CD14-positive monocyte (primary cell): Measurements from ENCODE around the gene MDH1B. TPM values are rescaled to one million over a fixed set of nuclear protein-coding genes. Genes with fewer than 3 reads are reported as not detected.

Experiments
- DNase-seq, 3 donors: peaks; one replicate each; pipeline ENCODE4 v3.0.0-alpha.2; 2011 to 2022
- H2AFZ ChIP-seq: 2 replicates; pipeline ENCODE4 v1.6.0; 2012; ENCODE audit warnings: mild to moderate bottlenecking, low read depth, low read length, inconsistent platforms; ENCODE audit not compliant: insufficient read depth, poor library complexity, severe bottlenecking
- H3K27ac ChIP-seq, 2 donors: 1 replicate in 1 of 2; 2 replicates in 1 of 2; pipeline ENCODE4 v1.5.1; 2012 to 2013; ENCODE audit warnings: low read length in 2 of 2, control low read depth in 1 of 2, inconsistent platforms in 1 of 2, low read depth in 1 of 2, mild to moderate bottlenecking in 1 of 2
- H3K27me3 ChIP-seq, 2 donors: one replicate each; pipeline versions ENCODE4 v1.6.0 to v1.6.1; 2011 to 2013; ENCODE audit warnings: low read length in 2 of 2; ENCODE audit not compliant: control insufficient read depth in 2 of 2, insufficient read depth in 2 of 2
- H3K36me3 ChIP-seq, 2 donors: replicated peaks in 1 of 2; 1 replicate in 1 of 2; 2 replicates in 1 of 2; pipeline versions ENCODE4 v1.5.1 to v1.6.1; 2012 to 2013; ENCODE audit warnings: low read length in 2 of 2, control low read depth in 1 of 2, inconsistent platforms in 1 of 2, mild to moderate bottlenecking in 1 of 2; ENCODE audit not compliant: insufficient read depth in 2 of 2, control insufficient read depth in 1 of 2
- H3K4me1 ChIP-seq, 2 donors: 1 replicate in 1 of 2; 2 replicates in 1 of 2; pipeline versions ENCODE4 v1.5.1 to v1.6.1; 2012 to 2013; ENCODE audit warnings: low read length in 2 of 2, control low read depth in 1 of 2, inconsistent platforms in 1 of 2, mild to moderate bottlenecking in 1 of 2, moderate library complexity in 1 of 2; ENCODE audit not compliant: insufficient read depth in 2 of 2, control insufficient read depth in 1 of 2
- H3K4me2 ChIP-seq: replicated peaks from 2 replicates; pipeline ENCODE3; 2012; ENCODE audit warnings: low read length, moderate library complexity, mild to moderate bottlenecking; ENCODE audit not compliant: poor library complexity, severe bottlenecking; ENCODE audit errors: extremely low read depth
- H3K4me3 ChIP-seq, 3 experiments: fragments of 200-600 bp in 1 of 3; sonication (generic) in 1 of 3; replicated peaks in 1 of 3; 1 replicate in 2 of 3; 2 replicates in 1 of 3; pipeline ENCODE4 v1.5.1; 2011 to 2013; ENCODE audit warnings: low read length in 3 of 3, mild to moderate bottlenecking in 3 of 3, control low read depth in 2 of 3, low read depth in 2 of 3, inconsistent platforms in 1 of 3, moderate library complexity in 1 of 3
- H3K79me2 ChIP-seq: 2 replicates; pipeline ENCODE4 v1.6.0; 2012; ENCODE audit warnings: mild to moderate bottlenecking, control low read depth, inconsistent platforms, low read length, moderate library complexity; ENCODE audit not compliant: insufficient read depth
- H3K9ac ChIP-seq: 2 replicates; pipeline ENCODE4 v1.6.0; 2017; ENCODE audit warnings: low read length, mild to moderate bottlenecking; ENCODE audit not compliant: insufficient read depth, poor library complexity, severe bottlenecking
- H3K9me3 ChIP-seq, 2 donors: replicated peaks in 1 of 2; 1 replicate in 1 of 2; 2 replicates in 1 of 2; pipeline versions ENCODE4 v1.5.1 to v1.6.1; 2012 to 2013; ENCODE audit warnings: low read length in 2 of 2, control low read depth in 1 of 2; ENCODE audit not compliant: control insufficient read depth in 1 of 2, insufficient read depth in 1 of 2
- H4K20me1 ChIP-seq: 2 replicates; pipeline ENCODE4 v1.6.0; 2012; ENCODE audit warnings: mild to moderate bottlenecking, low read length, control low read depth, moderate library complexity; ENCODE audit not compliant: insufficient read depth
- H3K27ac Mint-ChIP-seq, 7 donors: one replicate each; pipeline ENCODE4 v1.8.0; 2020; ENCODE audit warnings: mild to moderate bottlenecking in 7 of 7, mixed read lengths in 7 of 7, moderate library complexity in 6 of 7, inconsistent platforms in 2 of 7
- H3K27me3 Mint-ChIP-seq, 3 donors: one replicate each; pipeline ENCODE4 v1.8.0; 2021 to 2022; ENCODE audit warnings: low read depth in 3 of 3, mild to moderate bottlenecking in 3 of 3, mixed read lengths in 3 of 3, moderate library complexity in 3 of 3, inconsistent platforms in 1 of 3
- H3K36me3 Mint-ChIP-seq, 2 donors: one replicate each; pipeline ENCODE4 v1.8.0; 2020; ENCODE audit warnings: mixed read lengths in 2 of 2, inconsistent platforms in 1 of 2, mild to moderate bottlenecking in 1 of 2
- H3K4me1 Mint-ChIP-seq: one replicate; pipeline ENCODE4 v1.8.0; 2020; ENCODE audit warnings: mild to moderate bottlenecking, mixed read lengths
- H3K4me3 Mint-ChIP-seq, 2 donors: one replicate each; pipeline ENCODE4 v1.8.0; 2020; ENCODE audit warnings: mild to moderate bottlenecking in 2 of 2, mixed read lengths in 2 of 2, moderate library complexity in 1 of 2
- H3K9me3 Mint-ChIP-seq, 7 donors: one replicate each; pipeline ENCODE4 v1.8.0; 2020 to 2022; ENCODE audit warnings: mixed read lengths in 7 of 7, mild to moderate bottlenecking in 6 of 7, moderate library complexity in 6 of 7, inconsistent platforms in 2 of 7
- WGBS: methylation state at CpG from one replicate; pipeline ENCODE4 v1.1.5; 2013; ENCODE audit warnings: missing lambda C conversion rate; ENCODE audit not compliant: insufficient coverage; 5-methylcytosine and 5-hydroxymethylcytosine counted together
- intact Hi-C, 2 donors: fragments of 100-400 bp; cut with micrococcal nuclease; formaldehyde crosslinking; loops; one replicate each; pipeline versions ENCODE4 v1.15.0 to v1.15.1; 2023
- polyA plus RNA-seq, 3 donors: library from polyadenylated mRNA; depleted of rRNA in 1 of 3; unstranded in 2 of 3; stranded (reverse) in 1 of 3; fragments of 300-500 nt in 2 of 3; fragments of >200 nt in 1 of 3; fragmentation: Illumina TruSeq in 2 of 3; gene quantifications; 1 replicate in 2 of 3; 2 replicates in 1 of 3; pipeline ENCODE4 v1.2.3, GENCODE V29; 2012 to 2021
- TF ChIP-seq, protein P1 (sequence below): fragments of 200-600 bp; IDR thresholded peaks from one replicate; pipeline ENCODE4 v1.8.0; 2022; ENCODE audit warnings: antibody characterized with exemption, mild to moderate bottlenecking

The MDH1B gene
- polyA plus RNA-seq, 3 donors = not detected

DNA sequence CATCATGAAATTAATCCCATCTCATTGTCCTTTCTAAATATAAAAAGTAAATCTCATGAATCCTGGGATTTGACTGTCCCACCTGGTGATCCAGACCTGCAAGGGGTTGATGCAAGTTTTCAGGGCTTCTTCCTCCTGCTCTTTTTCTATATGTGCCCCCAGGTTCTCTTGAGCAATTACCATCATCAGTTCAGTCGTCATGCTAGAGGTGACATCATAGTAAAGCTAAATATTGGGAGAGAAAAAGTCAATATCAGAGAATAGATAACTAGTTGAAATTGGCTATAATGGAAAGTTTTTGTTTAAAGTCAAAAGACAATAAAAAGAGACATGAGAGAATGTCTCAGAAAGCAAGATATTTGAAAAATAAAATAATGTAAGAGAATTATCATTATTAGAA lies 8.3 kb downstream of the MDH1B start:
- Mint-ChIP-seq H3K9me3 (no peaks in the 10 kb centered on the region), H3K4me1 (no peaks in the 10 kb centered on the region), H3K36me3 (no peaks in the 10 kb centered on the region), H3K27me3 (peaks cover 0 to 2% (median 2%) of the 10 kb centered on the region in 3 donors), H3K4me3 (no peak overlapping the region), H3K27ac (no peak overlapping the region)
- no peak overlapping the region for H3K9ac ChIP-seq
- H2AFZ ChIP-seq = no peak overlapping the region
- H3K27me3 ChIP-seq = no peaks in the 10 kb centered on the region
- TF ChIP-seq, protein P1, sequence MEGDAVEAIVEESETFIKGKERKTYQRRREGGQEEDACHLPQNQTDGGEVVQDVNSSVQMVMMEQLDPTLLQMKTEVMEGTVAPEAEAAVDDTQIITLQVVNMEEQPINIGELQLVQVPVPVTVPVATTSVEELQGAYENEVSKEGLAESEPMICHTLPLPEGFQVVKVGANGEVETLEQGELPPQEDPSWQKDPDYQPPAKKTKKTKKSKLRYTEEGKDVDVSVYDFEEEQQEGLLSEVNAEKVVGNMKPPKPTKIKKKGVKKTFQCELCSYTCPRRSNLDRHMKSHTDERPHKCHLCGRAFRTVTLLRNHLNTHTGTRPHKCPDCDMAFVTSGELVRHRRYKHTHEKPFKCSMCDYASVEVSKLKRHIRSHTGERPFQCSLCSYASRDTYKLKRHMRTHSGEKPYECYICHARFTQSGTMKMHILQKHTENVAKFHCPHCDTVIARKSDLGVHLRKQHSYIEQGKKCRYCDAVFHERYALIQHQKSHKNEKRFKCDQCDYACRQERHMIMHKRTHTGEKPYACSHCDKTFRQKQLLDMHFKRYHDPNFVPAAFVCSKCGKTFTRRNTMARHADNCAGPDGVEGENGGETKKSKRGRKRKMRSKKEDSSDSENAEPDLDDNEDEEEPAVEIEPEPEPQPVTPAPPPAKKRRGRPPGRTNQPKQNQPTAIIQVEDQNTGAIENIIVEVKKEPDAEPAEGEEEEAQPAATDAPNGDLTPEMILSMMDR = no peak
- no peak overlapping the region for H3K4me3 ChIP-seq
- H3K4me2 ChIP-seq = no peak overlapping the region
- intact Hi-C loops = no loop called here
- no peaks in the 10 kb centered on the region for H4K20me1 ChIP-seq
- no CpG with 5 or more reads among the region's 1 CpG for WGBS
- H3K9me3 ChIP-seq = no peaks in the 10 kb centered on the region
- H3K36me3 ChIP-seq = no peaks in the 10 kb centered on the region
- H3K27ac ChIP-seq = no peak overlapping the region
- H3K79me2 ChIP-seq = no peaks in the 10 kb centered on the region
- DNase-seq = no peak
- H3K4me1 ChIP-seq = no peaks in the 10 kb centered on the region

DNA sequence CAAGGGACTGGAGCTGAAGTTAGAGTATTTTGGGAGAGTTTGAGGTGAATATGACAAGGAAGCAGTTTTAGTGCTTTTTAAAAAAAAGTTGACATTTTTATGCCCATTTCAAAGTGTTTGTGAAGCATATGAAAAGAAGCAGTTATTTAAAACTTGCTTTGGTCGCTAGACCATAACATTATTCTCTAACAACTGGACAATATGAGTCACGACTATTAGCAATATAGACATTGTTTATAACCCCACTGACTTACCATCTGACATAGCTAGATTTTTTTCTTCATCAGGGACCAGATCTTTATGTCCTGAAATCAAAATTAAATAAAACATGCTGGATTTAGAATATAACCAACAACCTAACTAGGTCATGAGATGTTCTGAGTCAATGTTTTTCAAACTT lies 24.3 kb downstream of the MDH1B start:
- Histone ChIP-seq H3K27me3 (no peaks in the 10 kb centered on the region), H3K9me3 (no peaks in the 10 kb centered on the region), H4K20me1 (no peaks in the 10 kb centered on the region), H3K9ac (no peak overlapping the region), H3K27ac (no peak overlapping the region), H3K4me2 (no peak overlapping the region), H3K79me2 (no peaks in the 10 kb centered on the region), H2AFZ (no peak overlapping the region), H3K4me1 (no peaks in the 10 kb centered on the region), H3K36me3 (no peaks in the 10 kb centered on the region), H3K4me3 (no peak overlapping the region)
- intact Hi-C loops = no loop called here
- no peak for DNase-seq
- TF ChIP-seq, protein P1 = no peak
- H3K27ac Mint-ChIP-seq = no peak overlapping the region
- H3K27me3 Mint-ChIP-seq = peaks cover 4 to 5% (median 4%) of the 10 kb centered on the region in 3 donors
- no peaks in the 10 kb centered on the region for H3K4me1 Mint-ChIP-seq
- no peak overlapping the region for H3K4me3 Mint-ChIP-seq
- H3K9me3 Mint-ChIP-seq = no peaks in the 10 kb centered on the region
- no peaks in the 10 kb centered on the region for H3K36me3 Mint-ChIP-seq
- no CpG with 5 or more reads among the region's 2 CpGs for WGBS
